SIG-M5 treated with dmso at 0.1 percent for 504 hours (cell line): Measurements from ENCODE around the gene AMBRA1.

Experiments used
- DNase-seq: peaks from one replicate; lab custom pipeline; 2025; ENCODE audit not compliant: unreplicated experiment; lab: John Stamatoyannopoulos, UW

The AMBRA1 gene, protein sequence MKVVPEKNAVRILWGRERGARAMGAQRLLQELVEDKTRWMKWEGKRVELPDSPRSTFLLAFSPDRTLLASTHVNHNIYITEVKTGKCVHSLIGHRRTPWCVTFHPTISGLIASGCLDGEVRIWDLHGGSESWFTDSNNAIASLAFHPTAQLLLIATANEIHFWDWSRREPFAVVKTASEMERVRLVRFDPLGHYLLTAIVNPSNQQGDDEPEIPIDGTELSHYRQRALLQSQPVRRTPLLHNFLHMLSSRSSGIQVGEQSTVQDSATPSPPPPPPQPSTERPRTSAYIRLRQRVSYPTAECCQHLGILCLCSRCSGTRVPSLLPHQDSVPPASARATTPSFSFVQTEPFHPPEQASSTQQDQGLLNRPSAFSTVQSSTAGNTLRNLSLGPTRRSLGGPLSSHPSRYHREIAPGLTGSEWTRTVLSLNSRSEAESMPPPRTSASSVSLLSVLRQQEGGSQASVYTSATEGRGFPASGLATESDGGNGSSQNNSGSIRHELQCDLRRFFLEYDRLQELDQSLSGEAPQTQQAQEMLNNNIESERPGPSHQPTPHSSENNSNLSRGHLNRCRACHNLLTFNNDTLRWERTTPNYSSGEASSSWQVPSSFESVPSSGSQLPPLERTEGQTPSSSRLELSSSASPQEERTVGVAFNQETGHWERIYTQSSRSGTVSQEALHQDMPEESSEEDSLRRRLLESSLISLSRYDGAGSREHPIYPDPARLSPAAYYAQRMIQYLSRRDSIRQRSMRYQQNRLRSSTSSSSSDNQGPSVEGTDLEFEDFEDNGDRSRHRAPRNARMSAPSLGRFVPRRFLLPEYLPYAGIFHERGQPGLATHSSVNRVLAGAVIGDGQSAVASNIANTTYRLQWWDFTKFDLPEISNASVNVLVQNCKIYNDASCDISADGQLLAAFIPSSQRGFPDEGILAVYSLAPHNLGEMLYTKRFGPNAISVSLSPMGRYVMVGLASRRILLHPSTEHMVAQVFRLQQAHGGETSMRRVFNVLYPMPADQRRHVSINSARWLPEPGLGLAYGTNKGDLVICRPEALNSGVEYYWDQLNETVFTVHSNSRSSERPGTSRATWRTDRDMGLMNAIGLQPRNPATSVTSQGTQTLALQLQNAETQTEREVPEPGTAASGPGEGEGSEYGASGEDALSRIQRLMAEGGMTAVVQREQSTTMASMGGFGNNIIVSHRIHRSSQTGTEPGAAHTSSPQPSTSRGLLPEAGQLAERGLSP (N-terminal part only)

DNA sequence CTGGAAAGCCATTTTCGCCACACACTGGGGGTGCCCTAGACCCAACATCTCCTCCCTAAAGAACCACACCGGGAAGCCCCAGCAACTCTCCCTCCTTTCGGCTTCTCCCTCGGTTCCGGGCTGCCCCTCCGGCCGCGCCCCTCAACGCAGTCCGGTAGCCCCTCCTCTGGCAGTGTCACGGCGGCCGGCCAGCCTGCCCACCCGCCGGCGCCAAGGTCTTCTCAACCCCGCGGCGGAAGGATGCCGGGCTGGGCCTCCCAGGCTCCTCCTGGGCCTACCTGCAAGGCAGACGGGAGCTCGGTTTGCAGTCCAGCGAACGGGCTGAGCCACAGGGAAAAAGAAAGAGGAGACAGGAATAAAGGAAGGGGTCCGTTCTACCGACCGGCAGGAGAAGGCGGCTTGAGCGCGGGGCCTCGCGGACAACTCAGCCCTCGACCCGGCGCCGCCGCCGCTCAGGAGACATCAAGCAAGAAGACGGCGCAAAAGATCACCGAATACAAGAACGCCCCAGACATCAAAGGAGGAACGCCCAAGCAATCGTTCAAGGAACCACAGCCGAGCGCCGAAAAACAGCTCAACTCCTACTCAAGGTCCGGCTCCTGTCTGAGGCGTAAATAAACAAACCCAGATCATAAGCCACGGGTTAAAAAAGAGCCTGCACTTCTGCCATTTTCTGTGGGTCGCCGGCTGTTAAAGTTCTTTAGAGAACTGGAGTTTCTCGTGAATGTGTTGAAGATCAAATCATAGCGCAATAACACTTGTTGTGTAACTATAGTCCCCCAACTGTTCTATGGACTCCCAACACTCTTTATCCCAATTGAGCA lies at the start of gene AMBRA1:
Gene AMBRA1 (minus strand): TSS at position 474 of the 824 bp plus-strand sequence. CDS start 45,643 bp downstream, outside the sequence.
- peak; percentile 91 for DNase-seq

DNA sequence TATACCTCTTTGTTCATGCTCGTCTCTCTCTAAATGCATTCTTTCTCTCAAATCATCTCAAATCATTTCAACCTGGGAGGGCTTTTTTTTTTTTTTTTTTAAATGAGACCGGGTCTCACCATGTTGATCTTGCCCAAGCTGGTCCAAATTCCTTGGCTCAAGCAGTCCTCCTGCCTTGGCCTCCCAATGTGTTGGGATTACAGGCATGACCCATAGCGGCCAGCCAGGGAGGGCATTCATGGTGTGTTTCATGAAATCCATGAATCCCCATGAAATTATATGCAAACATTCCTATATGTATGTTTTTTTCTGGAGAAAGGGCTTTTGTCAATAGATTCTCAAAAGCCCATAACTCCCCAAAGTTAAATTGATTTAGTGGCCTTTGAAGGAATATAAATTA lies 49.7 kb upstream of the AMBRA1 start:
- DNase-seq = no peak

DNA sequence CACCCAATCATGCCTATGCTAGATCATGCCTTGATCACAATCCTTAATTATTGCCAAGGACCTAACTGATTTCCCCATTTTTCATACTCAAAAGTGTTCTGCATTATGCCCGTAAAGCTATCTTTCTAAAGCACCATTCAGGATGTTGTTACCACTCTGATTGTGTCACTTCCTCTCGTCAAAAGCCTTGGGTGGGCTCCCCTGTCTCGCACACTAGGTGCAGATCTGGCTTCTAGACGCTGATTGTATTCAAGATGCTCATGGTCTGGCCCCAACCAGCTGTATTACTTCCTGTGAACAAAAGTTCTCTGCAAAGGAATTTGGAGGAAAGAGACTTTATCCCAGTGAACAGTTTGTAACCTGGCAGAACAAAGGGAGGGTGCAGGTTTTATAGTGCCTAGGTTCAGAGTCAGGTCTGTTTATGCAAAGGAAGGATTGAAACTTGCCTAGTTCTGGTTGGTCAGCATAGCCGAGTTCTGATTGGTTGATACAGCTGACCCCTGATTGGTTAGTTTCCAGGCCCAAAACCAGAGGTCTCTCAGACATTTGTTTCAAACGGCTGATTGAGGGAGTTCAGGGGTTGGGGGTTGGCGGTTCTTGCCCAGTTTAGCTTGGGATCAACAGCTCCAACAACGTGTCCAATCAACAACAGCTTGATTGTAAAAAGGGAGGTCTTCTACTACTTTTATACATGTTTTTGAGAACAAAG lies 49.0 kb upstream of the AMBRA1 start:
- no peak for DNase-seq

DNA sequence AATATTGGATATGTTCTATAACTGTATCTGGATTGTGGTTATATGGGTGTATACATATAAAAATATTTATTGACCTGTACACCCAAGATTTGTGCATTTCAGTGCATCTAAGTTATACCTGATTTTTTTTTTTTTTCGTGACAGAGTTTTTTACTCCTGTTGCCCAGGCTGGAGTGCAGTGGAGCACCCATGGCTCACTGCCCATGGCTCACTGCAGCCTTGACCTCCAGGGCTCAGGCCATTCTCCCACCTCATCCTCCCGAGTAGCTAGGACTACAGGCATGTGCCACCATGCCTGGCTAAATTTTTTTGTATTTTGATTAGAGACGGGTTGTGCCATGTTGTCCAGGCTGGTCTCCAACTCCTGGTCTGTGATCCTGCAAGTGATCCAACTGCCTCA lies 47.8 kb upstream of the AMBRA1 start:
- no peak for DNase-seq

DNA sequence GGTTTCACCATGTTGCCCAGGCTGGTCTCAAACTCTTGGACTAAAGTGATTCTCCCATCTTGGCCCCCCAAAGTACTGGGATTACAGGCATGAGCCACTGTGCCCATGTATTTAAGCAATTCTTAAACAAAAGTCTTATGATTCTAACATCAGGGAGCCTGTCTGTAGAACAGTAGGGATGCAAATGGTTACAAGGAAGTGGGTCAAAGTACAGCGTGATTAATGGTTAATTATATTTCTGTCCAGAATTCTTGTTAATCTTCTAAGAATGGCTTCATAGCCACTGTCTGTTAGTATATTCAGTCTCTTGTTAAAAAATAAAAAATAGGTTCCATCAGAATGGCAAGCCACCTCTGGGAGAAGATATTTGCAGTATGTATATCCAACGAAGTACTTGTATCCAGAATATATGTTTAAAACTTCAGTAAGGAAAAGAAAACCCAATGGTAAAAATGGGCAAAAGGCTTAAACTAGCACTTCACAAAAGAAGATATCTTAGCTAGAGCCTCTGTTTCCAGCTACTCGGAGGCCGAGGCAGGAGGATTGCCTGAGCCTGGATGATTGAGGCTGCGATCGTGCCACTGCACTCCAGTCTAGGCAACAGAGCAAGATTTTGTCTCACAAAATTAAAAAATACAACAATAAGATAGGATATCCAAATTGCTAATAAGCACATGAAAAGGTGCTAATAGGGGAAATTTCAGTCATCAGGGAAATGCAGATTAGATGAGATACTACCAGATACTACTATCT lies 46.4 kb upstream of the AMBRA1 start:
- DNase-seq = no peak

DNA sequence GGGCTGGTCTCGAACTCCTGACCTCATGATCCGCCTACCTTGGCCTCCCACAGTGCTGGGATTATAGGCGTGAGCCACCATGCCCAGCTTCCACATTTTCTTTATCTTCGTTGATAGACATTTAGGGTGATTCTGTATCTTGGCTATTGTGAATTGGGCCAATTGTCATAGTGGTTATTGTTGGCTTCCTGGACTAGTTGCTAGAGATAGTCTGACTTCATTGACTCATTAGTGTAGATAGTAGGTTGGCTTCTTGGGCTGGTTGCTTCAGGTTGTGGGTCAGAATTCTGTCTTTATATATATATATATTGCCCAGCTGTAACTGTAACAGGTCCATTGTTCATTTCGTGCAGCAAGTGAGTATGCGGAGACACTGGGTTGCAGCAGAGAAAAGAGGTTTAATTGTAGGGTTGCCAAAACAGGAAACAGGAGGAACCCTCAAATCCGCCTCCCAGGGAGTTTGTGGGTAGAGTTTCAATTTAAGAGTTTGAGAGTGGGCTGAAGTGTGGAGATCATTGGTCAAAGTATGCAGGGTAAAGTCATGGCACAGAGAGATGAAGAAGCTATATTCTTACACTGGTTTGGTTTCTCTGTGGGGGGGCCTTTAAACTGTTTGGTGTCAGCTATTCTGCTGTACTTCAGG lies 45.5 kb upstream of the AMBRA1 start:
- peak; percentile 96 for DNase-seq

DNA sequence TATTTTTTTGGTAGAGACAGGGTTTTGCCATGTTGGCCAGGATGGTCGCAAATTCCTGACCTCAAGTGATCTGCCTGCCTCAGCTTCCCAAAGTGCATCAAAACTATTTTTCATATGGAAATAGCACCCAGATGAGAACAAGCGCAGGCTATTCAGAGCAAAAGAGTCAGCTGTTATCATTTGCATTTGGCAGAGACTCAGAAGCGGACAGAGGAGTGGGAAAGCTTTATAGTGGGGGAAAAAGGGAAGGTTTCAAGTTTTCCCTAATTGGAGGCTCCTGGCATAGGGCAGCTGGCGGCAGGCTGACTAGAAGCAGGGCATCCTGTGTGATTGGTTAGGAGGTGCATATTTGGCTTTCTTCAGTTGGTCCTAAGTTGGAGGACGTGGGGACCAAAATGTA lies 43.7 kb upstream of the AMBRA1 start:
- no peak for DNase-seq

DNA sequence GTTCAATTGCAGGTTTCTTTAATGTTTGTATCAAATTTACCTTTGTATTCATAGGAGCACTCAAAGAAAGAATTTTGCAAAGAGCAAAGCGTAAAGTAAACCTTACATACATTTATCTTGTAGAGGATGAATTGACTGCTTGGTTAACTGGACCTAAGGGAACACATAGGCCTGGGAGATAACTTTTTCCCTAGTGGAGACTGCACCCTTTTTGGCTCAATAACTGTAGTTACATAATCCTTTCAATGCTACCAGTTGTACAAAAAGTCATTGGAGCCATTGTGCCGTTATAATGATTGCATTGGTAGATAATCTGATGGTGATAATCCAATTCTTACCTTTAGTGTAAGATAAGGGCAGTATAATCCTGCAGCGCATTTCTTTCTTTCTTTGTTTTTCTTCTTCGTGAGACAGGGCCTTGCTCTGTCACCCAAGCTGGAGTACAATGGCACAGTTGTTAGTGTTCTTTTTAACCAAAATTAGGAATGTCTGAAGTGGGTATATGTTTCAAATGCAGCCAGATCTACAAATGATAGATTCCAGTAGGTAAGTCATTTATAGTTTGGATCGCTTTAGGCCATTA lies 41.8 kb upstream of the AMBRA1 start:
- no peak for DNase-seq

DNA sequence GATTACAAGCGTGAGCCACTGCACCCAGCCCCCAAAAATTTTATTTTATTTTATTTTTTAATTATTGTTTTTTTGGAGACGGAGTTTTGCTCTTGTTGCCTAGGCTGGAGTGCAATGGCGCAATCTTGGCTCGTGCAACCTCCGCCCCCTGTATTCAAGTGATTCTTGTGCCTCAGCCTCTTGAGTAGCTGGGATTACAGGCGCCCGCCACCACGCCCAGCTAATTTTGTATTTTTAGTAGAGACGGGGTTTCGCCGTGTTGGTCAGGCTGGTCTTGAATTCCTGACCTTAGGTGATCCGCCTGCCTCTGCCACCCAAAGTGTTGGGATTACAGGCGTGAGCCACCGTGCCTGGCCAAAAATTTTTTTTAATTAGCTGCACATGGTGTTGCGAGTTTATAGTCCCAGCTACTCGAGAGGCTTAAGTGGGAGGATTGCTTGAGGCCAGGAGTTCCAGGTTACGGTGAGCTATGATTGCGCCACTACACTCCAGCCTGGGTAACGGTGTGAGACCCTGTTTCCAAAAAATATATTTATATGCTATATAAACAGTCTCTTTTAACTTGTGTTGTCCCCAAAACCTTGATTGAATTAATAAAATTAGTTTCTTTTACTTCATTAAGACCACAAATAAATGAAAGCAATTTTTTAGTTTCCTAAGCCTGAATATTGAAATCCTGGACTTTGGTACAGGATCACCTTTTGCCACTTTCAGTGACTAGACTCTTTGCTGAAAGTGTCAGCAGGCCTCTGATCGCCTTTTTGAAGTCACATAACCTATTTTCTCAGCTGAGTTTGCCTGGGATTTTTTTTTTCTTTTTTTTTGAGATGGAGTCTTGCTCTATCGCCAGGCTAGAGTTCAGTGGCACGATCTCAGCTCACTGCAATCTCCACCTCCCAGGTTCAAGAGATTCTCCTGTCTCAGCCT lies 39.7 kb upstream of the AMBRA1 start:
- DNase-seq = no peak

DNA sequence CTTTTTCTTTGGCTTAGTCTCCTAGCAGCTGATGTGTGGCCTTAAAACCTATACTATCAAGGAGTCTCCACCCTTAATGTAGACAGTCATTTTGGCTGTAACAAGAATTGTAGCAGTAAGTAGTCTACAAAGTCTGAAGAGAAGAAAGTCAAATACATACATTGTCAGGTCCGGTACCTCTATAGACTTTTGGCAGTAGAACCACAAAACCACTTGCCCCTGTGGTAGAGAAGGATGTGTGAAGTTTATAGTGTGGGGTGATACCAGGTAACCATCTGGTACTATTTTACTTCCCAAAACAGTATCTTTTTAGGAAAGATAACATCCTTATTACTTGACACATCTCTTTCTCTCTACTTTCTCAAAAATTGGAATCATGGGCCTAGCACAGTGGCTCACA lies 38.7 kb upstream of the AMBRA1 start:
- no peak for DNase-seq

DNA sequence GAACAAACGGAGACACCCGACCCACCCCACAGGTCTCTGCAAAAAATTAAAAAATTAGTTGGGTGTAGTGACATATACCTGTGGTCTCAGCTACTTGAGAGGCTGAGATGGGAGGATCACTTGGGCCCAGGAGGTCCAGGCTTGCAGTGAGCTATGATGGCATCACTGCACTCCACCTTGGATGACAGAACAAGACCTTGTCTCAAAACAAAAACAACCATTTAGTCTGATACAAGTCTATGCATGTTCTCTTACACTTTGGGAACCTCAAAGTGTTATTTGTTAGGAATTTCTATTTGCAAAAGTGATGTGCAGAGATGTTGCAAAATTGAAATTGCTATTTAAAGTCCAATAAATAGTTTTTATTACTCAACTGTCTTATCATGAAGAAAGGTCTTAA lies 37.9 kb upstream of the AMBRA1 start:
- DNase-seq = no peak

DNA sequence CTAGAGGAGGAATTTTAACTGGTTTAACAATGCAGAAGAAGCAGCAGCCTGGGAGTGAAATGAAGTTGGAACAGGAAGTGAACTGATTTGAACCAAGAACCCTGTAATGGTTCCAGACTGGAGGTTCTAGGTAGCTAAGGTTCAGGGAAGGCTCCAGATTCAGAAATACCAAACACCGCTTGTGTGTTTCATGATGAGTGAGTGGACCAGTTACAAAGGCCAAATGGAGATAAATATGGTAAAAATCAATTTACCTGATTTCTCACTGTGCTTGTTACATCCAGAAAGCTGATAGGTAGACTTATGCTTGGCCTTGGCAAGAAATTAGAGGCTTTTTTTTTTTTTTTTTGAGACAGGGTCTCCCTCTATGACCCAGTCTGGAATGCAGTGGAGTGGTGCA lies 36.4 kb upstream of the AMBRA1 start:
- DNase-seq = no peak

DNA sequence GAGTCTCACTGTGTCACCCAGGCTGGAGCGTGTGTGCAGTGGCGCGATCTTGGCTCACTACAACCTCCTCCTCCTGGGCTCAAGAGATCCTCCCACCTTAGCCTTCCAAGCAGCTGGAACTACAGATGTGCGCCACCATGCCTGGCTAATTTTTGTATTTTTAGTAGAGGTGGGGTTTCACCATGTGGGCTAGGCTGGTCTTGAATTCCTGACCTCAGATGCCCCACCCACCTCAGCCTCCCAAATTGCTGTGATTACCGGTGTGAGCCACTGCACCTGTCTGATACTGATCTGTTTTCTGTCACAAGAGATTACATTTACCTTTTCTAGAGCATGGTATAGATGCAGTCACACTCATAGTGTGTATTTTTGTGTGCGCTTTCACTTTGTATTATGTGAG lies 35.1 kb upstream of the AMBRA1 start:
- DNase-seq = no peak

DNA sequence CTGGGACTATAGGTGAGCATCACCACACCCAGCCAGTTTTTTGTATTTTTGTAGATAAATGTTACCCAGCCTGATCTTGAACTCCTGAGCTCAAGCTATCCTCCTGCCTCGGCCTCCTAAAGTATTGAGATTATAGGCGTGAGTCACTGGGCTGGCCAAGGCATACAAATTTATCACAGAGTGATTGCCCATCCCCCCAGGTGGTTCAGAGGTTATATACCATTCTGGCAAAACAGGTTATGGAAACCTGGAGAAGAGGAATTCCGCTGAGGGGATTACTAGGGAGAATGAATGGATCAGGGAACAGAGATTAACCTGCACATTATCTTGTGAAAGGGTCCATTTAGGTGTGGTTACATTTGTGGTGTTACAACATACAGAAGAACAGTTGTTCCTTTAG lies 31.6 kb upstream of the AMBRA1 start:
- no peak for DNase-seq

DNA sequence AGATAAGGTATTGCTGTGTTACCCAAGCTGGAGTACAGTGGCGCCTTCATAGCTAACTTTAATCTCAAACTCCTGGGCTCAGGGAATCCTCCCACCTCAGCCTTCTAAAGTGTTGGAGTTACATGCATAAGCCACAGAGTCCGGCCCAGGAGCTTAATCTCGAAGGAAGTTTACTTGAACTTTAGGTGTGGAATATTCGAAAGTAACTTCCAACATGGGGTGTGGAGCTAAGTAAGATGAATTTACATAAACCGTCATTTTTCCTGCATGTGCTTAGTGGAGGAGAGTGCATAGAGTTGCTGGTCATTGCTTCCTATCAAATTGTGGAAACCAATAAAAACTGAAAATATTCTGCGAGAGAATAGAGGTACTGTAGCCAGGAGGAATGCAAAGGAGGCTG lies 25.0 kb upstream of the AMBRA1 start:
- DNase-seq = no peak

DNA sequence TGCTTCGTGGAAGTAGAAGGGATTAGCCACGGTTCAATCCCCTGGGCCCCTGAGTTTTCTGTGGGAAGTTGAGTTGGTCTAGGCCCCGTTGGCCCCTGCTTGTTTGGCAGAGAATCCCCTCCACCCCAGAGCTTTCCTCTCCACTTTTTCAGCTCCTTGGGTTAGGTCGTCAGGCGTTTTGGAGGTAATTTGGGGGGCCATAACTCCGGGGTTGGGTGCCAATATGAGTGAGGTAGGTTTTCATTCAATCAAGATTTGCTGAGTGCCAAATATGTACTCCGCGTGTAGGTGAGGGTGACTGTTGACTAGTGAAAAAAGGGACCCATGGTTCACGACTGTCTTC lies 24.1 kb upstream of the AMBRA1 start:
- no peak for DNase-seq
